NCI-H446 treated with DMSO at 0.1 percent for 48 hours (cell line): ENCODE data around the gene FAM124A.

Experiments
- DNase-seq: peaks from one replicate; lab custom pipeline; 2025; lab: John Stamatoyannopoulos, UW

The FAM124A gene

GRCh38 chr13:51222037-51222685 is at the start of gene FAM124A:
FAM124A (plus strand) TSS chr13:51222398; CDS start chr13:51222502, 104 bp downstream.
- DNase-seq, result no peak

GRCh38 chr13:51175021-51175420 is 47.2 kb upstream of the FAM124A start:
- no peak for DNase-seq

GRCh38 chr13:51175639-51176038 is 46.6 kb upstream of the FAM124A start:
- no peak for DNase-seq

GRCh38 chr13:51177188-51177587 is 45.0 kb upstream of the FAM124A start:
- no peak for DNase-seq

- DNase-seq, result no peak
These were observed 43.6 kb upstream of the FAM124A start for GRCh38 chr13:51178456-51179074.

GRCh38 chr13:51179432-51179971 is 42.7 kb upstream of the FAM124A start:
- no peak for DNase-seq

GRCh38 chr13:51180853-51181511 is 41.2 kb upstream of the FAM124A start:
- no peak for DNase-seq

GRCh38 chr13:51181786-51182383 is 40.3 kb upstream of the FAM124A start:
- no peak for DNase-seq

- DNase-seq, result no peak
These were observed 30.5 kb upstream of the FAM124A start for GRCh38 chr13:51191743-51192142.

GRCh38 chr13:51192348-51192747 is 29.9 kb upstream of the FAM124A start:
- no peak for DNase-seq

- DNase-seq, result no peak
These were observed 28.8 kb upstream of the FAM124A start for GRCh38 chr13:51193387-51193786.

- no peak for DNase-seq
These were observed 27.3 kb upstream of the FAM124A start for GRCh38 chr13:51194942-51195341.

GRCh38 chr13:51201886-51202285 is 20.3 kb upstream of the FAM124A start:
- no peak for DNase-seq

- DNase-seq, result no peak
These were observed 19.6 kb upstream of the FAM124A start for GRCh38 chr13:51202477-51203046.

- DNase-seq, result no peak
These were observed 15.6 kb upstream of the FAM124A start for GRCh38 chr13:51206584-51206983.

- DNase-seq, result no peak
These were observed 14.3 kb upstream of the FAM124A start for GRCh38 chr13:51207881-51208280.

GRCh38 chr13:51208716-51209115 is 13.5 kb upstream of the FAM124A start:
- no peak for DNase-seq

GRCh38 chr13:51211910-51212309 is 10.3 kb upstream of the FAM124A start:
- DNase-seq, result no peak

GRCh38 chr13:51212758-51213157 is 9.4 kb upstream of the FAM124A start:
- DNase-seq, result no peak

- DNase-seq, result no peak
These were observed 8.9 kb upstream of the FAM124A start for GRCh38 chr13:51213173-51213728.

GRCh38 chr13:51218626-51219025 is 3.6 kb upstream of the FAM124A start:
- DNase-seq, result no peak

- no peak for DNase-seq
These were observed 1.5 kb upstream of the FAM124A start for GRCh38 chr13:51220706-51221105.
